RPMI7951 (cell line): ENCODE results near the gene NDUFS6. TPM values are rescaled to one million over a fixed set of nuclear protein-coding genes. Genes with fewer than 3 reads are reported as not detected.

ENCODE experiments used
- DNase-seq: peaks from one replicate; pipeline ENCODE4 v3.0.0-alpha.2; 2012; ENCODE audit warnings: low read depth
- total RNA-seq: library from RNA; depleted of rRNA; stranded (reverse); fragments of >200 nt; shearing (Covaris generic); gene quantifications from 2 replicates; pipeline ENCODE4 v1.2.3, GENCODE V29; 2014

Gene NDUFS6
- total RNA-seq, 1 experiment from 2014 or later, result 38.3 TPM

DNA sequence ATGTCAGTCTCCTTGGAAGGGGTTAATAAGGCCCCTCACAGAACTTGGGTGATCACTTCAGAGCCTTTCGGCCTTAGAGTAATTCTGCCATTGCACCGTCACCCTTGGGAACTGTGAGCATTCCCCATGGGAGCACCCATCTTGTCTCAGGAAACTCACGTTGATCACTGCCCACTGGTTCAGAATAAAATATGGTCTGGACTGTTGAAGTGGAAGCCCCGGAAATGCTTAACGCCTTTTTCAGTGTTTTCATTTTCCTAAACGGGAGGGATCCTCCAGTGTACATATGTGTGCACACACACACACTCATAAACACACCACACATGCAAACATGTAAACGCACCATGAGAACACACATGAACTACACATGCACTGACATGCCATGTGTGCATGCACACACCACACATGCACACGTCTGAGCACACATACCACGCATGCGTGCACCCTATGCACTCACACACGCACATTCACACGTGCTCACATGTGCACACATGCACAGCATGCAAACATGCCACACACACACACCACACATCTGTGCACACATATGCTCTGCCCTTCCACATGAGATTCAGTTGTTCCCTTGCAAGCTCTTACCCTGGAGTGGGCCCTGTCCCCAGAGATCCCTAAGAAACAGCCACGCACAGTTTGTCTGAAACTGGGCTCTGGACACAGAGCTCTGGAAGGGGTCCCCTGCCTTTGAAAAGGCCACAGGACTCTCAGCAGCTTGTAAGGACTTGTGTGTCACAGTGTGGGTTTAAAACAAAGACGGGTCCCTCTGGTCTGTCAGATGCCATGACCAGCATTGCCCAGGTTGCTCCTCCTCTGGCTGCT, 18.6 kb upstream of the NDUFS6 start:
- DNase-seq, result no peak

DNA sequence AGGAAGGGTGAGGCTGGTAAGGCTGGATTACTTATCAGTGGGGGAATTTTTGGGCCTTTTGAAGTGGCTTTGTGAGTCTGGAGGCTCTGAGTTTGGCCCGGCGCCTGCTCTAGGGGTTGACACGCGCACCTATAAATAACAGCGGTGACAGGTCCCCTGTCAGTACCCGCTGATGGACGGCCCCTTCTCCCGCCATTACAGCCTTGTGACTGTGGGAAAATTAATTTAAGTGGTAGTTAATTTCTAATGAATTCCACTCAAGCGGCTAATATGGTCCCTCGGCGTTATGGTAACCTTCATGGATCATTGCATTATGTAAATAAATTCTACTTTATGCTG, 18.0 kb upstream of the NDUFS6 start:
- peak; percentile 83 for DNase-seq

DNA sequence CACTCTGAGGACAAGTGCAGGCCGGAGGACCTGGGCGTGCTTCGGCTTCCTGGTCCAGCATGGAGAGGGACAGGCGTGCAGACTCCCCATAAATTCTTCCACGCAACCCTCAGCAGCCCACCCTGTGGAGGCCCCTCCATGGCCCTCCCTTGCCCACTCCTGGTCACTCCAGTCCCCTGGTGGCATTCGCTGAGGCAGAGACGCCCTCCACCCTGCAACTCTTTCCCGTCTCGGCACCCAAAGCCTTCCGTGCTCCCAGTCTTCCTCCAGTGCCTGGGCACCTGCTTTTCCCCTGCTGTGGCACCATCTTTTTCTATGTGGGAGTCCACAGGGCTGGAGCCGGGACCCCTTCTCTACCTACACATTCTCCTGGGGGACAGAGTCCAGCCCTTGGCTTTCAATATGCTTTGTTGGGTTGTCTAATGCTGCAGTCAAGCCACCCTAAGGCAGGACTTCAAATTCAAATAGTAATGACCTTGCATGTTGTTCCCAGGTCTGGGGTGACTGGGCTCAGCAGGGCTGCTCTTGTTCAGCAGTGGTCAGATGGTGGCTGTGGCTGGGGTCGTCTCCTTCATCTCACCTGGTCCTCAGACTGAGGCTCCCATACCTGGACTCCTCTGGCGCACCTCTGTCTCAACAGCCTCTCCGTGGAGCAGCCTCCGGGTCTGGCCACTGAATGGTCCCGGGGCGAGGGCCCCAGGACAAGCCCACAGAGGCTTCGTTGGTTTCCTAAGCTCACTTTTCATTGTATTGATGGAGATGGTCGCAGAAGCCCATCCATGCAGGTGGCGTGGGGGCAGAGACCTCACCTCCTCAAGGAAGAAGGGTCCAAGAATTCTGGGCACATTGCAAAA, 16.8 kb upstream of the NDUFS6 start:
- DNase-seq, result no peak

GRCh38 chr5:1785062-1785461, 16.1 kb upstream of the NDUFS6 start:
- DNase-seq, result no peak

DNA sequence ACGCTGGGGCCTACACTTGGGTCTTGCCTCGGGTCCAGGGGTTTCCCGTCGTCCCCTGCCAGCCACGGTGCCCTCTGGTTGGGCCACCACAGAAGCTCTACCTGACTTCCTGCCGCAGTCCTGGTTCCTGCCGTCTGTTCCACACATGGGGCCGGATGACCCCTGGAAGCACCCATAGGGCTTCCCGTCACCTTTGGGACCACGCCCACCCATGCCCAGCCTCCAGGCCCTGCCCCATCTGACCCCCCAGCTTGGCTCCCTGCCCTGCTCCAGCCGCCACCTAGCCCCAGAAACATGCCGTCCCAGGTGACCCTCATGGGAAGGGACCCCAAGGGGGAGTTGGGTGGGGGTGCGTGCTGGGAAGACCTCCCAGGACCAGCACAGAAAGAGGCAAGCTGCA, 15.2 kb upstream of the NDUFS6 start:
- DNase-seq, result no peak

DNA sequence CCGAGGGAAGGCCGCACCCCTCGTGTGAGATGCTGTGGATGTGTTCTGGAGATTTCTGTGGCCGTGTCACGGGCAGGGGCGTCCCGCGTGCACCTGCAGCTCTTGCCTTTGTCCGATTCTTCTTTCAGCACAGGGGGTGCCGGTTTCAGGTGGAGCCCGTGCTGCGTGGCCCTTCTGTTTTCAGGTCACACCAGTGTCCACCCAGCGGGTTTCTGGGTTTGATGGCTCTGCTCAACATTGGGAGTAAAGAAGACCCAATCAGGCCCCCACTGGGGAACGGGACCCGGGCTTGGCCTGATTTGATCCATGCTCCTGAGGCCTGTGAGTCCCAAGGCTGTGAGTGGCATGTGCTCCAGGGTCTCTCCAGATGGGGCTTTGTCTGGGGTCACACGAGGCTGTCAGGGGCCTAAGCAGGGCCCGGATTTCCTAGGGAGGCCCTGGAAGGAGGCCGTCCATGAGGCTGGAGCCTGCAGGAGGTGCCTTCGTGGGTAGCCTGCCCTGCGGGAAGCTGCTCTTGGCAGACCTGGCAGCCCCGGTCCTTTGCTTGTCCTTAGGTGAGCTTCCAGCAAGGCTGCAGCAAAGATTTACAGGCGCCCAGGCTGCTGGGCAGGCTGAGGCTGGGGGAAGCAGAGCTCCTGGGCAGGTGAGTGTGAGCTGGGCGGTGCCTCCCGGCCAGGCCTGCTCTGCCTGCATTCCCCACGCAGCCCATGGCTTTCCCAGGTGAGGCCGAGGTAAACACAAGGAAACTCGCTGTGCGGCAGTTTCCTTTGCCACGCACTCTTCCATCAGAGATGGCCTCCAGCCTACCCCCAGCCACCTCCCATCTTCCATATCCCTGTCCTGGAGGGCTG, 14.4 kb upstream of the NDUFS6 start:
- DNase-seq, result no peak

DNA sequence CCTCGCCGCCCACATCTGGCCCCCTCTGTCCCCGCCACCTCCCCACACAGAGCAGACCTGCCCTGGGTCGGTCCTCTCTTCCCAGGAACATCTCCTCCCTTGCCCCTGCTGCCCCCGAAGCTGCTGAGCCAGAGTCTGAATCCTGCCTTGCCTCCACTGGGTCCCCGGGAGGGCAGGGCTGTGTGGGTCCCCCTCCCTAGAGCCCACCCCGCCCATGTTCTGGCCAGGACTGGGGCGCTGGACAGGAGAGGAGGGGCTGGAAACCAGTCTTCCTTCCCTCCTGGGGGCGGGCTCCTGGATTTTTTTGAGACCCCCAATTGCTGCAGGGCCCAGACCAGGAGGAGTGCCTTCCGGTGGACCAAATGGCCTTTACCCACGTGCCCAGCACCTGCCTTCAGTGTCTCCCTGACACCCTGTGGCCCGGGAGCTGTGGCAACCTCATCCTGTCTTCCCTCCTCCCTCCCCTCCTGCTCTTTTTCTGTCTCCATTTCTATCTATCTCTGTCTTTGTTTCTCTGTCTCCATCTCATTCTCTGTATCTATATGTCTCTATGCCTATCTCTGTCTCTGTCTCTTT, 13.6 kb upstream of the NDUFS6 start:
- no peak for DNase-seq

DNA sequence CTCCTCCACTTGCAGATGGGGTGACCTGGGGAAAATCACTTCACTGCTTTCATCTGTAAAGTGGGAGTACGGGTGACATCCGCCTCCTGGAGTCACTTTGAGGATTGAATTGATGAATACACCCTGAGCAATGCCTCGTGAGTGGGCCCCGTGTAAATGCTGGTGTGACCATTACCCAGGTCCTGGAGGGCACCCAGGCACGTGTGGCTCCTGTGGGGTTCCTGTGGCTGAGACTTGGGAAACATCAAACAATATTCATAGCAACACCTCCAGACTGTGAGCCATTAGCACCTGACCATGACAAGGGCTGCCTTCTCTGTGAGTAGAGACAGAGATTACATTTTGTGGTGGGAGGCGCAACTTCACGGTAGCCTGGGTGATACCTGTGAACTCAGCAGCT, 13.0 kb upstream of the NDUFS6 start:
- DNase-seq, result no peak

DNA sequence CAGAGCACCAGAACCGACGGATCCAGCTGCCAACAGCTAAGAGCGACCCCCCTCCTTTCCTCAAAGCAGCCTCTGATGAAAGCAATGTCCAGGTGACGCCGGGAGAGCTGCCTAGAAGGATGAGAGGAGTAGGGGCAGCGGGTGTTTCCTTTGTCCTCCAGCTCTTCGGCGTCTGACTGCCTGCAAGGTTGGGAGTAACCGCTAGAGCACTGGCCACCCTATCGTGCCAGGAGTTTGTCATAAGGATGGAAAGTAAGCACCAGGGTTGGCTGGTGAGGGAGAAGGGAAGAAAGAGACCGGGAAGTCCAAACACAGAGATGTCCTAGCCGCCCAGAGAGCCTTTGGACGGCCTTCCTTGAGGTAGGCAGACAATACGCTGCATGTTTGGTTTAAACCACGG, 12.4 kb upstream of the NDUFS6 start:
- no peak for DNase-seq

- peak; percentile 84 for DNase-seq
Measured at GRCh38 chr5:1789438-1789833, 11.8 kb upstream of the NDUFS6 start.

DNA sequence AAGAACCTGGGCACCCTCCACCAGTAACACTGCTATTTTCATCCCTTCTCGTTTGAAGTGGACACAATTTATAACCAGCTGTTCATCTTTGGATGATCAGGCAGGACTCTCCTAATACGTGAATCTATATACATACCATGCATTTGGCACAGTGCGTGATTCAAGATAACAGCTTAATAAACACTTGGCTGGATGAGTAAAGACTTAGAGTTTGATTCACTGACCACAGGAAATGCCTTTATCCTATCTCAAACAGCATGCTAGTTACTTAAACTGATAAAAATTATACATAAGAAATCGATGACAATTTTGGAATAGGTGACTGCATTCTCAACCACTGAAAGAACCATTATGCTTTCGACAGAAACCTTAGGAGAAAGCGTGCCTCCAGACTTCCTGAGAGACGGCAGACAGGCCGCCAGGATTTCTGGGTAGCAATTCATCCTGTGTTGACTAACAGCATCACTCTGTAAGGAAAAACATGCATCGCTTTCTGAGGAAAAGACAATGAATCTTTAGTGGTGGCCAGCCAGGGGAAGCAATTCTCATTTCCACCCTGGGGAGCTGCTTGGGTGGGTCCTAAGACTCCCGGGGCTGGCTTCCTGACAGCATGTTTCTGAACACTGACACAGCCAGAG, 11.3 kb upstream of the NDUFS6 start:
- DNase-seq, result peak; percentile 68

DNA sequence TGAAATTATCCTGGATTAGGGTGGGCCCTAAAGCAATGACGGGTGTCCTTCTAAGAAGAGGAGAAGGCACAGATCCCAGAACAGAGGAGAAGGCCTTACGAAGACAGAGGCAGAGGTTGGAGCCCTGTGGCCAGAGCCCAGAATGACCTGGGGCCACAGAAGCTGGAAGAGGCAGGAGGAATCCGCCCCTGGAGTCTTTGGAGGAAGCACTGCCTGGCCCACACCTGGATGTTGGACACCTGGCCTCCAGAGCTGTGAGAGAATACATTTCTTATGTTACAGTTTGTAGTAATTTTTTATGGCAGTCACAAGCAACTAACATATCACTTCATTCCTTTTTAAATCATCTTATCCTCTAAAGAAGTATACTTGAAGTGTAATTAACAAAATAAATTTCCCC, 10.0 kb upstream of the NDUFS6 start:
- no peak for DNase-seq

DNA sequence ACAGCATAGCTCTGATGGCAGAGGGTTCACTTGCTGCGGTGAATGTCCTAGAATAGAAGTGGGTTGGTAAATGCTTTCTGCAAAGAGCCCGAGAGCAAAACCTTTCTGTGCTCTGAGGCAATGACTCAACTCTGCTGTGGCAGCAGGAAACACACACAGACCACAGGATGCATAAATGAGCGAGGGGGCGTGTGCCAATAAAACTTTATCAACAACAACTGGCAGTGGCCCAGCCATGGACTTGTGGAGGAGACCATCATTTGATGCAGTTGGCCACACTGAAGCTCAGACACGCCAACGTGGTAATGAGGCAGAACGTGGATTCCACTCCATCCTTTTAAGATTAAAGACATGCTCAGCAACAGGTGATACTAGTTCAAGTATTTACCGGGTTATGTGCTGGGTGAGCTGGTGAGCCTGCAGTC, 8.4 kb upstream of the NDUFS6 start:
- DNase-seq, result peak; percentile 95

DNA sequence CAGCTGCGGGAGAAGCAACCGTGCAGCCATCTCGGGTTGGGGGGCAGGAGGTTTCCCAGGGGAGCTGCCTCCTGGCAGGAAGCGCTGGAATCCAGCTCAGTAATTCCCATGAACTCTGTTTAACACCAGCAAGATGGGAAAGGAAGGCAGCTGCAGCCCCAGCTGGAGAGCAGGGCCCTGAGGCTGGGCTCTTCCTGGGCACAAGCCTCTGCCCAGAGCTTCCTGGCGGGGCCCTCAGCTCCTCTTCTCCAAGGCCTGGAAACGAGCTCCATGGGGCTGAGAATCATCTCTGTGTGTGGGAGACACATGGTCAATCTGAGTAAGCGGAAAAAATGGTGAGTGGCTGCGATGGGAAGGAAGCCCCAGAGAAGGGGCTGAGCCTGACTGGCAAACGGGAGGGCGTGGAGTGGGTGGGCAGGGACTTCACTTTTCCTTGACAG, 7.9 kb upstream of the NDUFS6 start:
- DNase-seq, result peak; percentile 81

DNA sequence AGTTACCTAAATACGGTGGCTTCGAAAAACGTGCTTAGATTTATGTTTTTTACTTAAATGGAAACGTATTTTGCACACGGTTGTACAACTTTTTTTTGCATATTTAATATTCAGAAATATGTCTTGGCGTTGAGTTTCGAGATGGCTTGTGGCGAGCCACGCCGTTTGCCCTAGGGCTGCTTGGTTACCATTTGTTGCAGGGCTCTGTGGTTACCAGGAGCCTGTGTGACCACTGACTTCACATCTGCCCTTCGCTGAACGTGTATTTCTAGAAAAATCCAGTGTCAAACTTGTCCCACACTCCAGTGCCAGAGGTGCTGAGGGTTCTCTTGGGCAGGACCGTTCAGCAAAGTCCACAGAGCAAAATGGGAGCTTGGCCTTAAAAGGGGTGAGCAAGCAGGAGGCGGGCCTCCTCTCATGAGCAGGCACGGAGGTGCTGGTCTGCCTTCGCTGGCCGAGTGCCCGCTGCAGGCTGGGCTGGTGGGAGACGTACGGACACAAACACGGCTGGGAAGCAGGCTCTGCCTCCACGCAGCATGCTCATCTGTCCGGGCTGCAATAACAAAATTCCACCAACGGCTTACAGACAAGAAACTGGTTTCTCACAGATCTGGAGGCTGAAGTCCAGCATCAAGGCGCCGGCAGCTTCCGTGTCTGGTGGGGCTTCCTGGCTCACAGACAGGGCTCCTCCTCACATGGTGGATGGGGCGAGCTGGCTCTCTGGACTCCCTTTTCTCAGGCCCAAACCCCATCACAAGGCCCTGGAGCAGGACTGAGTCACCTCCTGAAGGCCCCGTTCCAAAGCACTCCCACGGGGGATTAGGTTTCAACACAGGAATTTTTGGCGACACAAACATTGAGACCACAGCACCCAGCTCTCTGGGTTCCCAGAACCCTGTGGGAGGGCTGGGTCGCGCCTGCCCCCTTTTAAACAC, 7.0 kb upstream of the NDUFS6 start:
- peak; percentile 96 for DNase-seq

DNA sequence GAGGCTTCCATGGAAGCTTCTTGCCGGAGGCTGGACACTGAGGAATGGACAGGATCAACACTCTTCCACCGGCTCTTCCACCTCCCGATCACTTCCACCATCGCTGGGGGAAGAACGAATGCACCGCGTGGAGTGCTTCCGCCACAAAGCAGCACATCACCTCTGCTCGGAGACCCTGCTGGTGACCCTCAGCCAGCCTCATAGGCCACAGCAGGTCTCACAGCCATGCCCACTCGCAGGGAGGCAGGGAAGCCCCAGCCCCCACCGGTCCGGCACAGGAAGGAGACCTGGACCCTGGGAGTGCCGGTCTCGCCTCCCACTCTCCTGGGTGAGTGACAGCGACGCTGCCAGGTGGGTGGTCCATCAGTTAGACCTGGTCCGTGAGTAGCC, 6.3 kb upstream of the NDUFS6 start:
- no peak for DNase-seq

GRCh38 chr5:1795506-1795905, 5.7 kb upstream of the NDUFS6 start:
- DNase-seq, result no peak

GRCh38 chr5:1795931-1796330, 5.3 kb upstream of the NDUFS6 start:
- no peak for DNase-seq

DNA sequence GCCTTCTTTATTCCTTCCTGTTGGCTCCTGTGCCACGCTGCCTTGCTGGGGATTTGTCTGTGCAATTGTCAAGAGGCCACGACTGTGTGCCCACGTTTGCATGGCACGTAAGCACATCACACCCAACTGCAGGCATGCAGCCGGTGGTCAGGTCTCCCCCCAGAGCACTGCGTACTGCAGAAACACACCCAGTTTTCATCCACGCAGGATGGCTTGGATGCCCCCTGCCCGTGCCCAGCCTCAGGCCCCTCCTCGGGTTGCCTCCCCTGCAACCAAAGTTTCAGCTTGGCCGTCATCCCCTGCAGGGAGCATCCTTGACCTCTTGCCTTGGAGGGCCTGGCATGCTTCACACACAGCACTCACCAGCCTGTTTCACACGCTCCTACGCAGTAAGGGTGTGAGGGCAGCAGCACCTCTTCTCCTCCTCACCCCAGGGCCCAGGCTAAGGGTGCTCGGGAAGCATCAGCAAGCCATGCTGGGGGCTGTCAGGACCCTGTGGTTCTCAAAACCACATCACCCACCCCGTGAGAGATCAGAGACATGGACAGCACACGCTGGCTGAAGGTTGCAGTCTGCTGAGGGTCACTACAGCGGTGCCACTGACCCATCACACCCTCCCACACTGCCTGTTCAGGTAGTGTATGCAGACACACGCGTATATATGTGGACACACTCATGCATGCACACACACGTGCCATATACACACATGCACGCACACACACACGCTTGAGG, 4.7 kb upstream of the NDUFS6 start:
- no peak for DNase-seq
